Measurements from ENCODE around the gene AARS1.
"Not testable (repeated sequence)": the region's sequence is repeated elsewhere in the genome, so short reads cannot be mapped to it uniquely, and the experiment has no call there.

AARS1 gene

DNA sequence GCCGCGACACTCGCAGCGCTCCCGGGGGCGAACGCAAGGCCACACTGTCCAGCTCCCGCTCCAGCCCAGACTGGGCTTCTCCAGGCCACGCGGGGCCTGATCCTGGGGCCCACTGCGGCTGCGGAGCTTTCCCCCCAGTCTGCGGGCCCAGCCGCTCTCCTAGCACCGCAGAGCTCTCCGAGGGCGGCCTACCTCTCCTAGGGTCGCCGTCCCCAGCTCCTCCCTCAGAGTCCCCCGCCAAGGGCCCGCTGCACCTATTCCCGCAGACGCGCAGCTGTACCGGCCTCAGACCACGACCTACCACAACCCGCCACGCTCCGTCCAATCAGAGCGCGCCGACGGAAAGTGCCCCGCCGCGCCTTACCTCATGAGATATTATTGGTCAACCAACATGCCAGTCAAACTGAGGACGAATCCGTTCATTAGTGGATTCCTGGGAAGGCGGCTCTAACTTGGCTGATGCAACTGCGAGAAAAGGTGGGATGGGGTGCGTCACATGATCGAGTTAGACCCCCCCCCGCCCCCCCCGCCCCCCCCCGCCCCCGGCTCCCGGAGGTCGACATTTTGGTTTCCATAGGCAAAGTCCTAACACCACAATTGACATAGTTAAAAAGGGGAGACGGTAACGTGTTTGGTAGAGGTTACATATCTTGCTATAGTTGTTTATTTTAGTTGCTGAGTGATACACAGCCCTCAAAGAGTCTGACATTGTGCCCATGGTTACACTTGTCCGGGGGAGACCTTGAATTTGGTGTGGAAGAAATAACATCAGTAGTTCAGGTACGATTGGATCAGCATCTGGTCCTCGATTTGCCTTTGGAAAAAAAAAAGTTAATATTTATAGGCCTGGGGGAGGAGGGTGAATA is at the start of gene AARS1:
Gene AARS1, minus strand, starts transcription at position 278 of the 866 bp plus-strand sequence. CDS start 6,743 bp downstream, outside the sequence.
- DNase-seq (ENCODE audit: low read depth), result peak; percentile 100
- peak within 1 kb of the TSS; percentile 64 for H3K4me3 ChIP-seq (ENCODE audit: low read depth, low read length)
- TF ChIP-seq, protein P1, sequence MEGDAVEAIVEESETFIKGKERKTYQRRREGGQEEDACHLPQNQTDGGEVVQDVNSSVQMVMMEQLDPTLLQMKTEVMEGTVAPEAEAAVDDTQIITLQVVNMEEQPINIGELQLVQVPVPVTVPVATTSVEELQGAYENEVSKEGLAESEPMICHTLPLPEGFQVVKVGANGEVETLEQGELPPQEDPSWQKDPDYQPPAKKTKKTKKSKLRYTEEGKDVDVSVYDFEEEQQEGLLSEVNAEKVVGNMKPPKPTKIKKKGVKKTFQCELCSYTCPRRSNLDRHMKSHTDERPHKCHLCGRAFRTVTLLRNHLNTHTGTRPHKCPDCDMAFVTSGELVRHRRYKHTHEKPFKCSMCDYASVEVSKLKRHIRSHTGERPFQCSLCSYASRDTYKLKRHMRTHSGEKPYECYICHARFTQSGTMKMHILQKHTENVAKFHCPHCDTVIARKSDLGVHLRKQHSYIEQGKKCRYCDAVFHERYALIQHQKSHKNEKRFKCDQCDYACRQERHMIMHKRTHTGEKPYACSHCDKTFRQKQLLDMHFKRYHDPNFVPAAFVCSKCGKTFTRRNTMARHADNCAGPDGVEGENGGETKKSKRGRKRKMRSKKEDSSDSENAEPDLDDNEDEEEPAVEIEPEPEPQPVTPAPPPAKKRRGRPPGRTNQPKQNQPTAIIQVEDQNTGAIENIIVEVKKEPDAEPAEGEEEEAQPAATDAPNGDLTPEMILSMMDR (IDR thresholded peaks at IDR 0.05; ENCODE audit: low read depth, low read length, missing control alignments), result no peak

- TF ChIP-seq, protein P1 (IDR thresholded peaks at IDR 0.05; ENCODE audit: low read depth, low read length, missing control alignments), result no peak
- DNase-seq (ENCODE audit: low read depth), result no peak
- no peak overlapping the region for H3K4me3 ChIP-seq (ENCODE audit: low read depth, low read length)
These were observed 48.5 kb upstream of the AARS1 start for GRCh38 chr16:70337814-70338213.

DNA sequence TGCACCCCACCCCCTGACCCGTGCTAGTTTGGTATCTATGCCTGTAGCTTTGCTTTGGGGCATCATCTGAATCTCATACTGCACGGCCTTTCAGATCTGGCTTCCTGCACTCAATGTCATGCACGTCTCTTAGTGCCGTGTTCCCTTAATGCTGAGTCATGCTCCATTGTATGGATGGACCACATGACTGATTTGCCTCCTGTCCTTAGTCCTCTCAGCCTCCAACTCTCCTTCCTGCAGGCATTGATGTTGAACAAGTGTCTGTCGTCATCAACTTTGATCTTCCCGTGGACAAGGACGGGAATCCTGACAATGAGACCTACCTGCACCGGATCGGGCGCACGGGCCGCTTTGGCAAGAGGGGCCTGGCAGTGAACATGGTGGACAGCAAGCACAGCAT is 43.4 kb upstream of the AARS1 start:
- DNase-seq (ENCODE audit: low read depth); H3K4me3 ChIP-seq (ENCODE audit: low read depth, low read length): not testable (repeated sequence)

GRCh38 chr16:70331588-70332358 is 42.5 kb upstream of the AARS1 start:
- no peak overlapping the region for H3K4me3 ChIP-seq (ENCODE audit: low read depth, low read length)
- TF ChIP-seq, protein P1 (IDR thresholded peaks at IDR 0.05; ENCODE audit: low read depth, low read length, missing control alignments), result peak; percentile 50
- no peak for DNase-seq (ENCODE audit: low read depth)

DNA sequence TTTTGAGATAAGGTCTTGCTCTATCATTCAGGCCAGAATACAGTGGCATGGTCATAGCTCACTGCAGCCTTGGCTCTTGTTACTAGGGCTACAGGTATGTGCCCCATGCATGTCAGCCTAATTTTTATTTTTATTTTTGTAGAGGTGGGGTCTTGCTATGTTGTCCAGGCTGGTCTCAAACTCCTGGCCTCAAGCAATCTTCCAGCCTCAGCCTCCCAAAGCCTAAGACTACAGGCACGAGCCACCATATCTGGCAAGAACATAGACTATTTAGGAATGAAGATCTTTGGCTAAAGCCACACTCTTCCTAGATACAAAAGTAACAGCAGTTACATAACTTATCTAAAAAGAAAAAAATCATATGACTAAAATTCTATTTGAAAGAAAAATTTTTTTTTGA is 41.8 kb upstream of the AARS1 start:
- DNase-seq (ENCODE audit: low read depth), result no peak
- TF ChIP-seq, protein P1 (IDR thresholded peaks at IDR 0.05; ENCODE audit: low read depth, low read length, missing control alignments), result no peak
- no peak overlapping the region for H3K4me3 ChIP-seq (ENCODE audit: low read depth, low read length)

DNA sequence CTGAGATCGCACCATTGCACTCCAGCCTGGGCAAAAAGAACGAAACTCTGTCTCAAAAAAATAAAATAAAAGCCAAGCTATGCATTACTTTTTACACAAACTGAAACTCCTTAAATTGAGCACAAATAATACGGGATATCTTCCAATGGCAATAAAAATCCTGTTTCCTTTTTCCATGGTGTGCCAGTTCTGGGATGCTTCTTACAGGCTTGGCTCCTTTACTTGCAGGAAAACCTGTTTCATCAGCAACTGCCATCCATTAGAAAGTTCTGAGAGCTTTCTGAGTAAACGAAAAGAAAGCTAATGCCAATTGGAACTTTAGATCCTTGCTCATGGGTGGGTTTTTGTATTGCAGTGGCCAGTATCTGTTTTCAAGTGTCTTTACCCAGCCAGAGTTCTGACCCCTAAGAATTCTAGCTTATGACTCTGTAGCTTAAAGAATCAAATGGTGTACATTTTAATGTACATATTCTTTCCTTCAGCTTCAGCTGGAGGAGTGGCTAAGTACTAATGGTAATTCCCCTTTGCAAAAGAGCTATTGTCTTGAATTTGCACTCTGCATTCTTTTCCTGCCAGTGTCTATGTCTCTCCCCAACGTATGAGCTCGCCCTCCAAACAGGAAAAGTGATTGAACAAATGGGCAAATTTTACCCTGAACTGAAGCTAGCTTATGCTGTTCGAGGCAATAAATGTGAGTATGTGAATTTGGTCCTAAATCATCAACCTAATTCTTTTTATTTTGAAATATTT is 35.9 kb upstream of the AARS1 start:
- no peak overlapping the region for H3K4me3 ChIP-seq (ENCODE audit: low read depth, low read length)
- TF ChIP-seq, protein P1 (IDR thresholded peaks at IDR 0.05; ENCODE audit: low read depth, low read length, missing control alignments), result no peak
- no peak for DNase-seq (ENCODE audit: low read depth)

- DNase-seq (ENCODE audit: low read depth), result no peak
- H3K4me3 ChIP-seq (ENCODE audit: low read depth, low read length), result no peak overlapping the region
- TF ChIP-seq, protein P1 (IDR thresholded peaks at IDR 0.05; ENCODE audit: low read depth, low read length, missing control alignments), result no peak
These were observed 30.8 kb upstream of the AARS1 start for GRCh38 chr16:70320121-70320520.

DNA sequence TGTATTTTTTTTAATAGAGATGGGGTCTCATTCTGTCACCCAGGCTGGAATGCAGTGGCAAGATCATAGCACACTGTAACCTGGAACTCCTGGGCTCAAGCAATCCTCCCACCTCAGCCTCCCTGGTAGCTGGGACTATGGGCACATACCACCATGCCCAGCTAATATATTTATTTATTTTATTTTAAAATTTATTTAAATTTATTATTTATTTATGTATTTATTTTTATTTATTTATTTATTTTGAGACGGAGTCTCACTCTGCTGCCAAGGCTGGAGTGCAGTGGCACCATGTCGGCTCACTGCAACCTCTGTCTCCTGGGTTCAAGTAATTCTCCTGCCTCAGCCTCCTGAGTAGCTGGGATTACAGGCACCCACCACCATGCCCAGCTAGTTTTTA is 18.4 kb upstream of the AARS1 start:
- not testable (repeated sequence) for DNase-seq (ENCODE audit: low read depth)

More for the DNA sequence above, 18.4 kb upstream of the AARS1 start:
- H3K4me3 ChIP-seq (ENCODE audit: low read depth, low read length), result not testable (repeated sequence)

All from GM12864 (cell line).